Natural killer cell (primary cell): ENCODE data around the gene RANGRF. TPM values are rescaled to one million over a fixed set of nuclear protein-coding genes. Genes with fewer than 3 reads are reported as not detected.

Experiments used
- ATAC-seq, 3 donors: fragments of 150-1000 bp in 2 of 3; fragments of 200-7000 bp in 1 of 3; cut with Tn5 transposase; 1 replicate in 1 of 3; 2 replicates in 2 of 3; pipeline ENCODE4 v1.10.0; 2021; ENCODE audit warnings: mild to moderate bottlenecking in 2 of 3, moderate library complexity in 2 of 3
- DNase-seq, 2 donors: peaks; one replicate each; pipeline versions ENCODE4 v3.0.0 to v3.0.0-alpha.2; 2013 to 2021; ENCODE audit warnings: mixed read lengths in 1 of 2
- H3K27ac ChIP-seq: one replicate; pipeline ENCODE4 v1.5.1; 2013; ENCODE audit warnings: mild to moderate bottlenecking, low read length
- H3K27me3 ChIP-seq: one replicate; pipeline ENCODE4 v1.6.1; 2013; ENCODE audit warnings: low read length; ENCODE audit not compliant: control insufficient read depth, insufficient read depth
- H3K36me3 ChIP-seq: one replicate; pipeline ENCODE4 v1.6.1; 2013; ENCODE audit warnings: low read length; ENCODE audit not compliant: control insufficient read depth, insufficient read depth
- H3K4me1 ChIP-seq: one replicate; pipeline ENCODE4 v1.6.1; 2013; ENCODE audit warnings: low read length; ENCODE audit not compliant: control insufficient read depth, insufficient read depth
- H3K4me3 ChIP-seq: one replicate; pipeline ENCODE4 v1.5.1; 2013; ENCODE audit warnings: low read length
- H3K9me3 ChIP-seq: one replicate; pipeline ENCODE4 v1.6.1; 2013; ENCODE audit warnings: low read length; ENCODE audit not compliant: control insufficient read depth, insufficient read depth
- H3K27ac Mint-ChIP-seq, 2 donors: one replicate each; pipeline ENCODE4 v1.8.0; 2022; ENCODE audit warnings: mild to moderate bottlenecking in 2 of 2, mixed read lengths in 2 of 2, moderate library complexity in 1 of 2
- H3K27me3 Mint-ChIP-seq, 2 donors: one replicate each; pipeline ENCODE4 v1.8.0; 2022; ENCODE audit warnings: low read depth in 2 of 2, mixed read lengths in 2 of 2
- H3K36me3 Mint-ChIP-seq: one replicate; pipeline ENCODE4 v1.8.0; 2022; ENCODE audit warnings: mixed read lengths
- H3K4me1 Mint-ChIP-seq, 2 donors: one replicate each; pipeline ENCODE4 v1.8.0; 2022; ENCODE audit warnings: mixed read lengths in 2 of 2
- H3K4me3 Mint-ChIP-seq: one replicate; pipeline ENCODE4 v1.8.0; 2022; ENCODE audit warnings: mild to moderate bottlenecking, moderate library complexity, mixed read lengths
- H3K9me3 Mint-ChIP-seq, 2 donors: one replicate each; pipeline ENCODE4 v1.8.0; 2022; ENCODE audit warnings: mixed read lengths in 2 of 2
- WGBS: methylation state at CpG from one replicate; pipeline ENCODE4 v1.1.7; 2013; ENCODE audit warnings: missing lambda C conversion rate; ENCODE audit not compliant: insufficient coverage; 5-methylcytosine and 5-hydroxymethylcytosine counted together
- intact Hi-C: fragments of 100-400 bp; cut with micrococcal nuclease; formaldehyde crosslinking; loops from one replicate; pipeline ENCODE4 v1.14.2; 2022
- total RNA-seq, 4 donors: library from RNA; stranded (reverse); fragments of 120-200 nt in 1 of 4; gene quantifications; one replicate each; pipeline versions ENCODE4 v1.2.3 to v1.2.4, GENCODE V29; 2013 to 2022
- TF ChIP-seq, protein P1 (sequence below): fragments of 200-600 bp; IDR thresholded peaks from one replicate; pipeline ENCODE4 v1.8.0; 2022; ENCODE audit warnings: antibody characterized with exemption

The RANGRF gene
- total RNA-seq, 3 donors from 2014 or later (not counting 1 experiment from before 2014, with no cell fraction given) = 34.4 to 51.5 (median 44.6) TPM

DNA sequence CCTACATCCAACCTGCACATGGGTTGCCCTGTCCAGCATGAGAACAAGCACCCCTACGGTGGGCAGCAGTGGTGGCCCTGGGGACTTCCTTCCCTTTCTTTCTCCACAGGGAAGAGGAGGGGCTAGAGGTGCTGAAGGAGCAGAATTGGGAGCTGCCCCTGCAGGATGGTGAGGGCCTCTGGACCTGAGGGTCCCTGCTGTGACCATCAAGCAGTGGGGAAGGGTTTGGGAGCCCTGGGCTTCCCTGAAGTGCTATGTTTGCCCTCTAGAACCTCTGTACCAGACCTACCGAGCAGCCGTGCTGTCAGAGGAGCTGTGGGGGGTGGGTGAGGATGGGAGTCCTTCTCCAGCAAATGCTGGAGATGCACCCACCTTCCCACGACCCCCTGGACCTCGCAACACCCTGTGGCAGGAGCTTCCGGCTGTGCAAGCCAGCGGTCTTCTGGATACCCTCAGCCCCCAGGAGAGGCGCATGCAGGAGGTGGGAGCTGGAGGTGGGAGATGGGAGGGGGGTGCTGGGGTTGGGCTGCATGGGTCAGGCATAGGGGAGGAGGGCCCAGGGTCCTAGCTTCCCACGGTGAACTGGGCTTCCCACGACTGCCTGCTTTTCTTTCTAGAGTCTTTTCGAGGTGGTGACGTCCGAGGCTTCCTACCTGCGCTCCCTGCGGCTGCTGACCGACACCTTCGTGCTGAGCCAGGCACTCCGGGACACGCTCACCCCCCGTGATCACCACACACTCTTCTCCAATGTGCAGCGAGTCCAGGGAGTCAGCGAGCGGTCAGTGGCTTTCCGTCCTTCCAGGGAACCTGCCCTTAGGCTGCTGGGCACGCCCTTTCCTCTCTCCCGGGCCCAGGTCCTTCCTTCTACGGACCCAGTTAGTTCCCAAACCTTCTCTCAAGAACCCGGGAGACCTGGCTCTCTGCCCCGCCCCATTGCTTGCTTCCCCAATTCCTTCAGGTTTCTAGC, 26.6 kb downstream of the RANGRF start:
- Histone ChIP-seq H3K27ac (no peak overlapping the region), H3K27me3 (no peaks in the 10 kb centered on the region), H3K9me3 (no peaks in the 10 kb centered on the region), H3K4me3 (no peak overlapping the region), H3K36me3 (no peaks in the 10 kb centered on the region), H3K4me1 (no peaks in the 10 kb centered on the region)
- H3K4me1 Mint-ChIP-seq = peaks cover 0 to 5% of the 10 kb centered on the region in 2 donors
- H3K36me3 Mint-ChIP-seq = no peaks in the 10 kb centered on the region
- H3K27me3 Mint-ChIP-seq = peaks cover 14 to 17% of the 10 kb centered on the region in 2 donors
- intact Hi-C loops = no loop called here
- DNase-seq (no peak), ATAC-seq (no peak)
- no peaks in the 10 kb centered on the region for H3K9me3 Mint-ChIP-seq
- H3K4me3 Mint-ChIP-seq = no peak overlapping the region
- TF ChIP-seq, protein P1, sequence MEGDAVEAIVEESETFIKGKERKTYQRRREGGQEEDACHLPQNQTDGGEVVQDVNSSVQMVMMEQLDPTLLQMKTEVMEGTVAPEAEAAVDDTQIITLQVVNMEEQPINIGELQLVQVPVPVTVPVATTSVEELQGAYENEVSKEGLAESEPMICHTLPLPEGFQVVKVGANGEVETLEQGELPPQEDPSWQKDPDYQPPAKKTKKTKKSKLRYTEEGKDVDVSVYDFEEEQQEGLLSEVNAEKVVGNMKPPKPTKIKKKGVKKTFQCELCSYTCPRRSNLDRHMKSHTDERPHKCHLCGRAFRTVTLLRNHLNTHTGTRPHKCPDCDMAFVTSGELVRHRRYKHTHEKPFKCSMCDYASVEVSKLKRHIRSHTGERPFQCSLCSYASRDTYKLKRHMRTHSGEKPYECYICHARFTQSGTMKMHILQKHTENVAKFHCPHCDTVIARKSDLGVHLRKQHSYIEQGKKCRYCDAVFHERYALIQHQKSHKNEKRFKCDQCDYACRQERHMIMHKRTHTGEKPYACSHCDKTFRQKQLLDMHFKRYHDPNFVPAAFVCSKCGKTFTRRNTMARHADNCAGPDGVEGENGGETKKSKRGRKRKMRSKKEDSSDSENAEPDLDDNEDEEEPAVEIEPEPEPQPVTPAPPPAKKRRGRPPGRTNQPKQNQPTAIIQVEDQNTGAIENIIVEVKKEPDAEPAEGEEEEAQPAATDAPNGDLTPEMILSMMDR = no peak
- H3K27ac Mint-ChIP-seq = no peak overlapping the region
- whole genome bisulfite sequencing = 66% methylated on average over 29 of the region's 29 CpGs

DNA sequence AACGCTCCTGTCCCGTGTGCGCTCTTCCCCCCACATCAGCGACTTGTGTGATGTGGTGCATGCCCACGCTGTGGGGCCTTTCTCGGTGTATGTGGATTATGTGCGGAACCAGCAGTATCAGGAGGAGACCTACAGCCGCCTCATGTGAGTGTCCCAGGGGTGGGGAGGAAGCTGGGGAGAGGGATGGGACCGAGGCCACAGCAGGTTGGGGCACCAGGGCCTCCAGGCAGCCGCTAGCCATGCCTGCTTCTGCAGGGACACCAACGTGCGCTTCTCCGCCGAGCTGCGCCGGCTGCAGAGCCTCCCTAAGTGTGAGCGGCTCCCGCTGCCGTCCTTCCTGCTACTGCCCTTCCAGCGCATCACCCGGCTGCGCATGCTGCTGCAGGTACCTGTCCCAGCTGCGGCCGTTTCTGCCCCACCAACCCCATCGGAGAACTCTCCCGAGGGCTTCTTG, 27.3 kb downstream of the RANGRF start:
- no peaks in the 10 kb centered on the region for H3K36me3 Mint-ChIP-seq
- no peaks in the 10 kb centered on the region for H3K4me1 Mint-ChIP-seq
- peaks cover 17% of the 10 kb centered on the region in 2 donors for H3K27me3 Mint-ChIP-seq
- no peak for ATAC-seq
- Histone ChIP-seq H3K4me1 (no peaks in the 10 kb centered on the region), H3K36me3 (no peaks in the 10 kb centered on the region), H3K9me3 (no peaks in the 10 kb centered on the region), H3K27me3 (no peaks in the 10 kb centered on the region), H3K4me3 (no peak overlapping the region), H3K27ac (no peak overlapping the region)
- H3K9me3 Mint-ChIP-seq = no peaks in the 10 kb centered on the region
- 88% methylated on average over 26 of the region's 26 CpGs for WGBS
- TF ChIP-seq, protein P1 = no peak
- H3K4me3 Mint-ChIP-seq = no peak overlapping the region
- H3K27ac Mint-ChIP-seq = no peak overlapping the region
- intact Hi-C loops = no loop called here
- DNase-seq = no peak

DNA sequence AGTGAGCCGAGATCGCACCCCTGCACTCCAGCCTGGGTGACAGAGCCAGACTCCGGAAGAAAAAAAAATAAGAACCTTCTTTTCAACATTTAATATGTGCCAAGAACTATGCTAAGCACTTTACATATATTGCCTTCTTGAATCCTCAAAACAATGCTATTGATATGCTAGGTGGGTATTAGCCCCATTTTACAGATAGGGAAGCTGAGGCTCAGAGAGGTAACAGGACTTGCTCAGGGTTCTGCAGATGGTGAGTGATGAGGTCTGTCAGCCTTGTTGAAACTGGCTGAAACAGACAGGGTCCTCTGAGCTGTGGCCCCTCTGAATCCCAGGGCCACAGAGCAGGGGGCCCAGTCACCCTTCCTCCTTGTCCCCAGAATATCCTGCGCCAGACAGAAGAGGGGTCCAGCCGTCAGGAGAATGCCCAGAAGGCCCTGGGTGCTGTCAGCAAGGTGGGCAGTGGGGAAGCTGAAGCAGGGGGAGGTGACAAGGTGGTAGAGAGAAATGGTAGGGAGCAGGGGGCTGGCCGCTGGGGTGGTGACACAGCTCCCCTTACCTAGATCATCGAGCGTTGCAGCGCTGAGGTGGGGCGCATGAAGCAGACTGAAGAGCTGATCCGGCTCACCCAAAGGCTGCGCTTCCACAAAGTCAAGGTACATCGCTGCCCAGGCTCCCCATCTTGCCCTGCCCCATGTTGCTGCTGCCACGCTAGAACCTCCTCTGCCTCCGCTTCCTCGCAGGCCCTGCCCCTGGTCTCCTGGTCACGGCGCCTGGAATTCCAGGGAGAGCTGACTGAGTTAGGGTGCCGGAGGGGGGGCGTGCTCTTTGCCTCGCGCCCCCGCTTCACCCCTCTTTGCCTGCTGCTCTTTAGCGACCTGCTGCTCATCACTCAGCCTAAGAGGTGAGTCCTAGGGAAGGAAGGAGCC, 29.8 kb downstream of the RANGRF start:
- Mint-ChIP-seq H3K27ac (no peak overlapping the region), H3K4me3 (no peak overlapping the region), H3K36me3 (no peaks in the 10 kb centered on the region), H3K9me3 (no peaks in the 10 kb centered on the region), H3K27me3 (peaks cover 17 to 18% of the 10 kb centered on the region in 2 donors), H3K4me1 (no peaks in the 10 kb centered on the region)
- Histone ChIP-seq H3K9me3 (no peaks in the 10 kb centered on the region), H3K4me1 (no peaks in the 10 kb centered on the region), H3K36me3 (no peaks in the 10 kb centered on the region), H3K4me3 (no peak overlapping the region), H3K27me3 (no peaks in the 10 kb centered on the region), H3K27ac (no peak overlapping the region)
- intact Hi-C loops = no loop called here
- TF ChIP-seq, protein P1 = no peak
- ATAC-seq (no peak), DNase-seq (no peak)
- WGBS = 89% methylated on average over 23 of the region's 24 CpGs
